GM12874 (cell line): ENCODE measurements around the gene GAN.

Experiments used
- CTCF ChIP-seq: IDR thresholded peaks from 2 replicates; pipeline ENCODE4 v1.5.1; 2011; ENCODE audit warnings: low read depth, mild to moderate bottlenecking, control low read depth, low read length, moderate library complexity; ENCODE audit not compliant: insufficient read depth

GAN gene

GRCh38 chr16:81435567-81435966, 120.8 kb downstream of the GAN start:
- no peak for TF ChIP-seq CTCF

GRCh38 chr16:81436386-81436785, 121.6 kb downstream of the GAN start:
- no peak for TF ChIP-seq CTCF

GRCh38 chr16:81437865-81438264, 123.1 kb downstream of the GAN start:
- no peak for TF ChIP-seq CTCF
